HEK293T (cell line): ENCODE data around the gene KIAA1671.

Experiments used
- CTCF ChIA-PET: fragments of 350-600 bp; formaldehyde crosslinking; extraction: SDS; loops from one replicate; lab custom pipeline; 2021; ENCODE audit warnings: antibody characterized with exemption, inconsistent platforms; lab: Yijun Ruan, JAX
- POLR2A ChIA-PET: fragments of 350-600 bp; formaldehyde crosslinking; extraction: SDS; loops from one replicate; lab custom pipeline; 2020; ENCODE audit warnings: antibody characterized with exemption, inconsistent platforms; lab: Yijun Ruan, JAX
- DNase-seq: peaks from one replicate; pipeline ENCODE4 v3.0.0; 2012; ENCODE audit warnings: mixed read lengths; ENCODE audit errors: extremely low spot score
- ARNT ChIP-seq: fragments of 450-650 bp; IDR thresholded peaks from 2 replicates; pipeline ENCODE4 v1.6.1; 2017; ENCODE audit warnings: mild to moderate bottlenecking
- BHLHE40 ChIP-seq: fragments of 450-650 bp; IDR thresholded peaks from 2 replicates; pipeline ENCODE4 v1.6.1; 2016; ENCODE audit warnings: mild to moderate bottlenecking, moderate library complexity, borderline replicate concordance
- CTBP1 ChIP-seq: fragments of 450-650 bp; IDR thresholded peaks from 2 replicates; pipeline ENCODE4 v1.6.1; 2016; ENCODE audit warnings: borderline replicate concordance
- ELF4 ChIP-seq: fragments of 450-650 bp; IDR thresholded peaks from 2 replicates; pipeline ENCODE4 v1.6.1; 2017; ENCODE audit warnings: antibody characterized with exemption
- FOXA1 ChIP-seq: fragments of 450-650 bp; IDR thresholded peaks from 2 replicates; pipeline ENCODE4 v1.6.1; 2016; ENCODE audit warnings: mild to moderate bottlenecking
- FOXK2 ChIP-seq: fragments of 450-650 bp; IDR thresholded peaks from 2 replicates; pipeline ENCODE4 v1.6.1; 2016; ENCODE audit warnings: mild to moderate bottlenecking
- FOXM1 ChIP-seq: fragments of 450-650 bp; IDR thresholded peaks from 2 replicates; pipeline ENCODE4 v1.6.1; 2017; ENCODE audit warnings: mild to moderate bottlenecking, borderline replicate concordance
- HDGF ChIP-seq: fragments of 450-650 bp; IDR thresholded peaks from 2 replicates; pipeline ENCODE4 v1.6.1; 2017; ENCODE audit warnings: antibody characterized with exemption, borderline replicate concordance
- L3MBTL2 ChIP-seq: fragments of 450-650 bp; conservative IDR thresholded peaks from 2 replicates; pipeline ENCODE4 v1.6.1; 2016; ENCODE audit warnings: mild to moderate bottlenecking
- LEF1 ChIP-seq: fragments of 450-650 bp; IDR thresholded peaks from 2 replicates; pipeline ENCODE4 v1.6.1; 2017; ENCODE audit warnings: mild to moderate bottlenecking, borderline replicate concordance
- NFRKB ChIP-seq: fragments of 450-650 bp; IDR thresholded peaks from 2 replicates; pipeline ENCODE4 v1.6.1; 2016; ENCODE audit warnings: mild to moderate bottlenecking, moderate library complexity
- PKNOX1 ChIP-seq: fragments of 450-650 bp; IDR thresholded peaks from 2 replicates; pipeline ENCODE4 v1.6.1; 2016
- SP1 ChIP-seq: fragments of 450-650 bp; IDR thresholded peaks from 2 replicates; pipeline ENCODE4 v1.6.1; 2017
- SUZ12 ChIP-seq: fragments of 450-650 bp; IDR thresholded peaks from 2 replicates; pipeline ENCODE4 v1.6.1; 2016; ENCODE audit warnings: mild to moderate bottlenecking
- TARDBP ChIP-seq: fragments of 450-650 bp; IDR thresholded peaks from 2 replicates; pipeline ENCODE4 v1.6.1; 2016
- ZNF384 ChIP-seq: fragments of 450-650 bp; IDR thresholded peaks from 2 replicates; pipeline ENCODE4 v1.6.1; 2016

The KIAA1671 gene

GRCh38 chr22:25086902-25087282, 134.4 kb downstream of the KIAA1671 start:
- TF ChIP-seq L3MBTL2 (no peak), SUZ12 (no peak), LEF1 (no peak), FOXK2 (no peak), PKNOX1 (no peak)
- POLR2A ChIA-PET: no interaction called here
- no peak for DNase-seq
- CTCF ChIA-PET: no interaction called here

GRCh38 chr22:25090225-25090890, 137.8 kb downstream of the KIAA1671 start:
- CTCF ChIA-PET: no interaction called here
- no peak for DNase-seq
- TF ChIP-seq HDGF (no peak), ZNF384 (no peak), NFRKB (no peak), L3MBTL2 (no peak), ARNT (no peak), SP1 (no peak), BHLHE40 (no peak), SUZ12 (no peak), ELF4 (no peak), FOXM1 (no peak), TARDBP (no peak), CTBP1 (no peak), FOXK2 (no peak), LEF1 (no peak), FOXA1 (no peak), PKNOX1 (no peak)
- POLR2A ChIA-PET: no interaction called here

- TF ChIP-seq L3MBTL2: no peak
- TF ChIP-seq LEF1: no peak
- TF ChIP-seq ZNF384: no peak
- no peak for TF ChIP-seq PKNOX1
- TF ChIP-seq HDGF: no peak
- ChIA-PET POLR2A (no interaction called here), CTCF (no interaction called here)
- DNase-seq: no peak
These were observed 138.9 kb downstream of the KIAA1671 start for GRCh38 chr22:25091458-25091857.

- TF ChIP-seq CTBP1 (no peak), FOXM1 (no peak), FOXA1 (no peak), SUZ12 (no peak), L3MBTL2 (no peak), ARNT (no peak)
- no peak for DNase-seq
- ChIA-PET CTCF (no interaction called here), POLR2A (no interaction called here)
These were observed 139.6 kb downstream of the KIAA1671 start for GRCh38 chr22:25092119-25092518.

GRCh38 chr22:25094579-25094978, 142.1 kb downstream of the KIAA1671 start:
- CTCF ChIA-PET: no interaction called here

More at GRCh38 chr22:25094579-25094978, 142.1 kb downstream of the KIAA1671 start:
- TF ChIP-seq ELF4 (no peak), FOXK2 (no peak), L3MBTL2 (no peak), LEF1 (no peak), FOXM1 (no peak), FOXA1 (no peak), ARNT (no peak), SUZ12 (no peak), HDGF (no peak), BHLHE40 (no peak), PKNOX1 (no peak), CTBP1 (no peak), SP1 (no peak), ZNF384 (no peak)
- DNase-seq: no peak
- POLR2A ChIA-PET: interaction anchor here (1.1 kb wide), 1 partner anchor 13 kb away, joined by 3 read pairs; no protein-coding TSS in a partner anchor
